Pons (tissue), 1 donor: ENCODE measurements around the gene CYP26C1.

ENCODE experiments used
- DNase-seq: peaks from one replicate; pipeline ENCODE4 v3.0.0-alpha.2; 2016; ENCODE audit warnings: low spot score

CYP26C1 gene

GRCh38 chr10:93063977-93064660 is 3.5 kb downstream of the CYP26C1 start:
- no peak for DNase-seq

- DNase-seq: no peak
These were observed 4.5 kb downstream of the CYP26C1 start for GRCh38 chr10:93064874-93065660.

- DNase-seq: no peak
These were observed 5.3 kb downstream of the CYP26C1 start for GRCh38 chr10:93065675-93066543.

GRCh38 chr10:93066544-93066913 is 5.9 kb downstream of the CYP26C1 start:
- DNase-seq: no peak

GRCh38 chr10:93067443-93068365 is 7.1 kb downstream of the CYP26C1 start:
- no peak for DNase-seq

GRCh38 chr10:93068411-93069244 is 8.0 kb downstream of the CYP26C1 start:
- no peak for DNase-seq

GRCh38 chr10:93069245-93069561 is 8.6 kb downstream of the CYP26C1 start:
- DNase-seq: no peak

- no peak for DNase-seq
These were observed 10.0 kb downstream of the CYP26C1 start for GRCh38 chr10:93070378-93071176.

GRCh38 chr10:93071177-93071472 is 10.5 kb downstream of the CYP26C1 start:
- no peak for DNase-seq

- no peak for DNase-seq
These were observed 11.2 kb downstream of the CYP26C1 start for GRCh38 chr10:93071674-93072224.

- DNase-seq: no peak
These were observed 11.7 kb downstream of the CYP26C1 start for GRCh38 chr10:93072225-93072712.

- DNase-seq: no peak
These were observed 12.3 kb downstream of the CYP26C1 start for GRCh38 chr10:93072713-93073538.

GRCh38 chr10:93073539-93074146 is 13.0 kb downstream of the CYP26C1 start, which contains the start of gene CYP26A1:
TSS of gene CYP26A1 (plus strand) at chr10:93073893. CDS start at chr10:93073935, 42 bp downstream.
- DNase-seq: no peak

GRCh38 chr10:93074147-93074596 is 13.6 kb downstream of the CYP26C1 start:
- no peak for DNase-seq

GRCh38 chr10:93074597-93075368 is 14.2 kb downstream of the CYP26C1 start:
- DNase-seq: no peak

- no peak for DNase-seq
These were observed 15.0 kb downstream of the CYP26C1 start for GRCh38 chr10:93075369-93076221.
